ENCODE measurements around the gene C12orf75. TPM values are rescaled to one million over a fixed set of nuclear protein-coding genes. Genes with fewer than 3 reads are reported as not detected.

Gene C12orf75
- total RNA-seq, 1 donor from 2014 or later: 131 TPM

- H3K4me1 ChIP-seq: no peaks in the 10 kb centered on the region
- no peak for DNase-seq (ENCODE audit: extremely low spot score in 2 of 2)
- H3K9me3 ChIP-seq: no peaks in the 10 kb centered on the region
- no peaks in the 10 kb centered on the region for H3K36me3 ChIP-seq
- TF ChIP-seq, protein P1, sequence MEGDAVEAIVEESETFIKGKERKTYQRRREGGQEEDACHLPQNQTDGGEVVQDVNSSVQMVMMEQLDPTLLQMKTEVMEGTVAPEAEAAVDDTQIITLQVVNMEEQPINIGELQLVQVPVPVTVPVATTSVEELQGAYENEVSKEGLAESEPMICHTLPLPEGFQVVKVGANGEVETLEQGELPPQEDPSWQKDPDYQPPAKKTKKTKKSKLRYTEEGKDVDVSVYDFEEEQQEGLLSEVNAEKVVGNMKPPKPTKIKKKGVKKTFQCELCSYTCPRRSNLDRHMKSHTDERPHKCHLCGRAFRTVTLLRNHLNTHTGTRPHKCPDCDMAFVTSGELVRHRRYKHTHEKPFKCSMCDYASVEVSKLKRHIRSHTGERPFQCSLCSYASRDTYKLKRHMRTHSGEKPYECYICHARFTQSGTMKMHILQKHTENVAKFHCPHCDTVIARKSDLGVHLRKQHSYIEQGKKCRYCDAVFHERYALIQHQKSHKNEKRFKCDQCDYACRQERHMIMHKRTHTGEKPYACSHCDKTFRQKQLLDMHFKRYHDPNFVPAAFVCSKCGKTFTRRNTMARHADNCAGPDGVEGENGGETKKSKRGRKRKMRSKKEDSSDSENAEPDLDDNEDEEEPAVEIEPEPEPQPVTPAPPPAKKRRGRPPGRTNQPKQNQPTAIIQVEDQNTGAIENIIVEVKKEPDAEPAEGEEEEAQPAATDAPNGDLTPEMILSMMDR (IDR thresholded peaks at IDR 0.05): no peak
- TF ChIP-seq POLR2A (IDR thresholded peaks at IDR 0.05): no peak
- no peak for TF ChIP-seq POLR2AphosphoS5 (IDR thresholded peaks at IDR 0.05; ENCODE audit: insufficient read depth in 1 of 2, low read depth in 1 of 2)
- intact Hi-C loops (cut with DNase I): loop anchor here (5.0 kb wide), 1 partner anchor 809 kb away; no protein-coding TSS in a partner anchor
- H3K27me3 ChIP-seq: no peaks in the 10 kb centered on the region
- H3K27ac ChIP-seq: no peak overlapping the region
- H3K4me3 ChIP-seq: no peak overlapping the region
These were observed 87.7 kb downstream of the C12orf75 start for GRCh38 chr12:105418229-105418628.

DNA sequence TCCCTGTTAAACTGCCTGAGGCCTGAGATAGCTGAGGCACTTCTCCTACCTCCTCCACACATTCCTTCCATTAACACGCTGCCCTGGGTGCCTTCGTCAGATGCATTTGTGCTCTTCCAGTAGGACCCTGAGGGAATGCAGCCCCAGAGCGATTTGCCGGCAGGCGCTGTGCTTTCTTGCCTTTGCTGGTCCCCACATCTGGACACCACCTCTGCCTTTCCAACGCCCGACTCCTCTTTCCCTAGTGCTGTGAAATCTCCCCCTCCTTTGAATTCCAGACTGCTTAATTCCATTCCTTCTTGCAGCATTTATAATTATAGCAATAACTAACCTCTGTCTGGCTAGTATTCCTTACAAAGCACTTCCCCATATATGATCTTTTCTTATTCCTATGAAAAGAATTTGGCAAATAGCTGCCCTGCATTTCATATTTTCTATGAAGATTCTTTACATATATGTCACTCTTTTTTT lies 88.4 kb downstream of the C12orf75 start:
- TF ChIP-seq POLR2AphosphoS5 (IDR thresholded peaks at IDR 0.05; ENCODE audit: insufficient read depth in 1 of 2, low read depth in 1 of 2): no peak
- TF ChIP-seq POLR2A (IDR thresholded peaks at IDR 0.05): no peak
- TF ChIP-seq, protein P1 (IDR thresholded peaks at IDR 0.05): no peak
- Histone ChIP-seq H3K4me3 (no peak overlapping the region), H3K9me3 (no peaks in the 10 kb centered on the region), H3K4me1 (no peaks in the 10 kb centered on the region), H3K36me3 (no peaks in the 10 kb centered on the region), H3K27ac (no peak overlapping the region), H3K27me3 (no peaks in the 10 kb centered on the region)
- intact Hi-C loops (cut with DNase I): loop anchor here (5.0 kb wide), 1 partner anchor 808 kb away; no protein-coding TSS in a partner anchor
- DNase-seq (ENCODE audit: extremely low spot score in 2 of 2): no peak

DNA sequence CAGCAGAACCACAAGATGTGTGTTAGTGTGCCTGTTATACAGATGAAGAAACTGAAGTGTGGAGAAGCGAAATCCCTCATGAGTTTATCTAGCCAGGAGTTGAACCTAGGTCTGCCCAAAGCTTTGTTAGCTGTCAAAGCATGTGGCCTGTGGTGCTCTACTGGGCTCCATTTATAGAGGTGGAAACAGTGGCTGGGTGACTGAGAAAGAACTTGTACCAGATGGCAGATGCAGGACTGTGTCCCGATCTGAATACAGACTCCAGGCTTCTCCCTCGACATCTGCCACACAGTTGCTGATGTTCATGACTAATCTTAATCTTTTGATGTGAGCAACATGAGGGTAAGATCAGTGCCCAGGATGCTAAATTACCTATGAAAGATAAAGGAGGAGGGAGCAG lies 89.1 kb downstream of the C12orf75 start:
- H3K36me3 ChIP-seq: no peaks in the 10 kb centered on the region
- H3K9me3 ChIP-seq: no peaks in the 10 kb centered on the region
- no peaks in the 10 kb centered on the region for H3K4me1 ChIP-seq
- H3K27me3 ChIP-seq: no peaks in the 10 kb centered on the region
- TF ChIP-seq POLR2AphosphoS5 (IDR thresholded peaks at IDR 0.05; ENCODE audit: insufficient read depth in 1 of 2, low read depth in 1 of 2) (no peak), POLR2A (IDR thresholded peaks at IDR 0.05) (no peak)
- TF ChIP-seq, protein P1 (IDR thresholded peaks at IDR 0.05): no peak
- no peak overlapping the region for H3K27ac ChIP-seq
- no peak for DNase-seq (ENCODE audit: extremely low spot score in 2 of 2)
- no peak overlapping the region for H3K4me3 ChIP-seq
- intact Hi-C loops (cut with DNase I): loop anchor here (5.0 kb wide), 2 partner anchors 718 to 808 kb away; partner anchors contain the start of gene NUAK1

- Histone ChIP-seq H3K36me3 (no peaks in the 10 kb centered on the region), H3K9me3 (no peaks in the 10 kb centered on the region), H3K27me3 (no peaks in the 10 kb centered on the region), H3K27ac (no peak overlapping the region), H3K4me1 (no peaks in the 10 kb centered on the region), H3K4me3 (no peak overlapping the region)
- TF ChIP-seq POLR2A (IDR thresholded peaks at IDR 0.05): no peak
- TF ChIP-seq, protein P1 (IDR thresholded peaks at IDR 0.05): no peak
- TF ChIP-seq POLR2AphosphoS5 (IDR thresholded peaks at IDR 0.05; ENCODE audit: insufficient read depth in 1 of 2, low read depth in 1 of 2): no peak
- DNase-seq (ENCODE audit: extremely low spot score in 2 of 2): no peak
- intact Hi-C loops (cut with DNase I): loop anchor here (5.0 kb wide), 1 partner anchor 717 kb away; the partner anchor contains the start of gene NUAK1
These were observed 89.6 kb downstream of the C12orf75 start for GRCh38 chr12:105420046-105420445.

GRCh38 chr12:105420659-105421240 lies 90.3 kb downstream of the C12orf75 start:
- Histone ChIP-seq H3K9me3 (no peaks in the 10 kb centered on the region), H3K36me3 (no peaks in the 10 kb centered on the region), H3K4me3 (no peak overlapping the region), H3K27ac (no peak overlapping the region), H3K27me3 (no peaks in the 10 kb centered on the region), H3K4me1 (no peaks in the 10 kb centered on the region)
- intact Hi-C loops (cut with DNase I): loop anchor here (5.0 kb wide), 1 partner anchor 717 kb away; the partner anchor contains the start of gene NUAK1
- DNase-seq (ENCODE audit: extremely low spot score in 2 of 2): no peak
- TF ChIP-seq, protein P1 (IDR thresholded peaks at IDR 0.05): peak; percentile 83 to 93 (median 87)
- TF ChIP-seq POLR2A (IDR thresholded peaks at IDR 0.05) (no peak), POLR2AphosphoS5 (IDR thresholded peaks at IDR 0.05; ENCODE audit: insufficient read depth in 1 of 2, low read depth in 1 of 2) (peak in 1 of 2 donors; percentile 52)
